H1 (cell line): ENCODE data around the gene CACNA1C. TPM values are rescaled to one million over a fixed set of nuclear protein-coding genes. Genes with fewer than 3 reads are reported as not detected.

Source experiments
- CTCF ChIA-PET: fragments of 300-600 bp; sonication (Branson Sonifier 250); formaldehyde crosslinking; loops from one replicate; lab custom pipeline; 2021; ENCODE audit not compliant: partially characterized antibody; lab: Charles Lee
- POLR2A ChIA-PET: fragments of 300-600 bp; sonication (Branson Sonifier 250); formaldehyde crosslinking; loops from one replicate; lab custom pipeline; 2021; ENCODE audit warnings: inconsistent platforms; ENCODE audit not compliant: partially characterized antibody; lab: Charles Lee
- DNase-seq, 2 experiments: peaks; one replicate each; pipeline versions ENCODE4 v3.0.0 to v3.0.0-alpha.2; 2010 to 2022; ENCODE audit warnings: low spot score in 2 of 2, low read depth in 1 of 2, mixed read lengths in 1 of 2
- FAIRE-seq: peaks from 2 replicates; lab custom pipeline; 2011; peaks lifted over from hg19 to GRCh38; lab: Jason Lieb, UNC
- H2AFZ ChIP-seq: 2 replicates; pipeline ENCODE4 v1.8.1; 2012; ENCODE audit warnings: low read length, inconsistent platforms
- H2AK5ac ChIP-seq: 2 replicates; pipeline ENCODE4 v1.6.1; 2013; ENCODE audit warnings: low read depth, low read length
- H2BK120ac ChIP-seq: replicated peaks from 2 replicates; pipeline ENCODE3; 2013; ENCODE audit warnings: low read depth, low read length, inconsistent platforms
- H2BK12ac ChIP-seq: 2 replicates; pipeline ENCODE4 v1.6.1; 2013; ENCODE audit warnings: low read depth, low read length
- H2BK15ac ChIP-seq: 2 replicates; pipeline ENCODE4 v1.6.1; 2013; ENCODE audit warnings: low read length
- H2BK20ac ChIP-seq: 2 replicates; pipeline ENCODE4 v1.6.1; 2013; ENCODE audit warnings: low read length
- H2BK5ac ChIP-seq: 2 replicates; pipeline ENCODE4 v1.6.1; 2013; ENCODE audit warnings: low read depth, low read length
- H3K14ac ChIP-seq: 2 replicates; pipeline ENCODE4 v1.6.1; 2013; ENCODE audit warnings: inconsistent platforms; ENCODE audit not compliant: insufficient read length
- H3K18ac ChIP-seq: 2 replicates; pipeline ENCODE4 v1.6.1; 2013; ENCODE audit warnings: low read length; ENCODE audit errors: extremely low read depth
- H3K23ac ChIP-seq: 2 replicates; pipeline ENCODE4 v1.6.1; 2013; ENCODE audit warnings: inconsistent platforms; ENCODE audit not compliant: insufficient read length
- H3K23me2 ChIP-seq: 2 replicates; pipeline ENCODE4 v1.6.1; 2013; ENCODE audit warnings: low read depth, low read length
- H3K27ac ChIP-seq: 2 replicates; pipeline ENCODE4 v1.6.1; 2011; ENCODE audit warnings: low read depth, low read length, inconsistent platforms
- H3K27me3 ChIP-seq, 4 experiments: replicated peaks in 1 of 4; 1 replicate in 1 of 4; 2 replicates in 3 of 4; pipeline versions ENCODE4 v1.6.1 to v1.8.1; 2011 to 2013; ENCODE audit warnings: low read length in 3 of 4, mild to moderate bottlenecking in 3 of 4, inconsistent platforms in 2 of 4, mixed read lengths in 2 of 4, moderate library complexity in 1 of 4; ENCODE audit not compliant: control insufficient read depth in 3 of 4, insufficient read depth in 3 of 4; ENCODE audit errors: extremely low read depth in 1 of 4
- H3K36me3 ChIP-seq, 4 experiments: 2 replicates each; pipeline versions ENCODE4 v1.6.1 to v1.8.1; 2011 to 2013; ENCODE audit warnings: mild to moderate bottlenecking in 4 of 4, low read length in 3 of 4, moderate library complexity in 2 of 4, control low read depth in 1 of 4, inconsistent platforms in 1 of 4; ENCODE audit not compliant: insufficient read depth in 4 of 4, control insufficient read depth in 2 of 4
- H3K4ac ChIP-seq: replicated peaks from 2 replicates; pipeline ENCODE3; 2013; ENCODE audit warnings: low read length, low read depth, mixed read lengths, inconsistent platforms; ENCODE audit not compliant: insufficient read length
- H3K4me1 ChIP-seq, 4 experiments: replicated peaks in 1 of 4; 1 replicate in 1 of 4; 2 replicates in 3 of 4; pipeline versions ENCODE4 v1.6.1 to v1.8.1; 2011 to 2013; ENCODE audit warnings: low read length in 3 of 4, inconsistent platforms in 2 of 4, mixed read lengths in 1 of 4; ENCODE audit not compliant: insufficient read depth in 4 of 4, control insufficient read depth in 3 of 4
- H3K4me2 ChIP-seq, 2 experiments: 2 replicates each; pipeline versions ENCODE4 v1.6.1 to v1.8.1; 2011 to 2013; ENCODE audit warnings: low read depth in 2 of 2, low read length in 2 of 2, control low read depth in 1 of 2, inconsistent platforms in 1 of 2, mild to moderate bottlenecking in 1 of 2; ENCODE audit not compliant: insufficient read depth in 1 of 2
- H3K4me3 ChIP-seq, 4 experiments: fragments of 200-600, 300-600 bp in 1 of 4; sonication (generic), shearing (Covaris generic), sonication (Bioruptor Twin) in 1 of 4; 2 replicates each; pipeline versions ENCODE4 v1.5.1 to v1.8.1; 2011 to 2016; ENCODE audit warnings: low read length in 4 of 4, low read depth in 3 of 4, control low read depth in 2 of 4, inconsistent platforms in 2 of 4, mild to moderate bottlenecking in 2 of 4, mixed read lengths in 1 of 4, moderate library complexity in 1 of 4; ENCODE audit not compliant: insufficient read depth in 2 of 4; ENCODE audit errors: extremely low read depth in 1 of 4
- H3K56ac ChIP-seq: replicated peaks from 2 replicates; pipeline ENCODE3; 2013; ENCODE audit warnings: low read depth, mild to moderate bottlenecking, mixed read lengths, low read length, inconsistent platforms; ENCODE audit not compliant: insufficient read length
- H3K79me1 ChIP-seq: 2 replicates; pipeline ENCODE4 v1.6.1; 2013; ENCODE audit warnings: low read depth, low read length, control low read depth
- H3K79me2 ChIP-seq, 2 experiments: 2 replicates each; pipeline versions ENCODE4 v1.6.1 to v1.8.1; 2012 to 2013; ENCODE audit warnings: low read length in 2 of 2, mild to moderate bottlenecking in 2 of 2, inconsistent platforms in 1 of 2; ENCODE audit not compliant: insufficient read depth in 2 of 2, control insufficient read depth in 1 of 2
- H3K9ac ChIP-seq, 4 experiments: replicated peaks in 1 of 4; 1 replicate in 1 of 4; 2 replicates in 3 of 4; pipeline versions ENCODE4 v1.6.1 to v1.8.1; 2011 to 2013; ENCODE audit warnings: low read depth in 3 of 4, low read length in 3 of 4, control low read depth in 2 of 4, mild to moderate bottlenecking in 2 of 4, moderate library complexity in 2 of 4, inconsistent platforms in 1 of 4; ENCODE audit errors: extremely low read depth in 1 of 4
- H3K9me3 ChIP-seq, 2 experiments: 2 replicates each; pipeline versions ENCODE4 v1.6.1 to v1.8.1; 2012 to 2013; ENCODE audit warnings: mild to moderate bottlenecking in 2 of 2, moderate library complexity in 2 of 2, control low read depth in 1 of 2, inconsistent platforms in 1 of 2, low read depth in 1 of 2, low read length in 1 of 2, mixed read lengths in 1 of 2; ENCODE audit not compliant: insufficient read depth in 2 of 2
- H4K20me1 ChIP-seq, 2 experiments: replicated peaks in 1 of 2; 2 replicates each; pipeline versions ENCODE3 to v1.8.1; 2011 to 2013; ENCODE audit warnings: inconsistent platforms in 2 of 2, low read length in 2 of 2, mild to moderate bottlenecking in 1 of 2; ENCODE audit not compliant: insufficient read depth in 2 of 2, control insufficient read depth in 1 of 2
- H4K5ac ChIP-seq: 2 replicates; pipeline ENCODE4 v1.6.1; 2013; ENCODE audit warnings: low read length, low read depth, mixed read lengths, inconsistent platforms; ENCODE audit not compliant: insufficient read length
- H4K8ac ChIP-seq: 2 replicates; pipeline ENCODE4 v1.8.0; 2013; ENCODE audit warnings: mild to moderate bottlenecking, moderate library complexity, low read length, inconsistent platforms; ENCODE audit not compliant: insufficient read depth; ENCODE audit errors: extremely low read depth
- H4K91ac ChIP-seq: replicated peaks from 2 replicates; pipeline ENCODE3; 2013; ENCODE audit warnings: low read length, mixed read lengths, inconsistent platforms; ENCODE audit not compliant: insufficient read length
- BRCA1 ChIP-seq: IDR thresholded peaks from 2 replicates; pipeline ENCODE4 v1.6.1; 2012; ENCODE audit warnings: low read depth, low read length, improper control_type of control experiment
- CHD1 ChIP-seq: IDR thresholded peaks from 2 replicates; pipeline ENCODE4 v1.6.1; 2012; ENCODE audit warnings: low read depth, low read length, improper control_type of control experiment
- CREB1 ChIP-seq: IDR thresholded peaks from 2 replicates; pipeline ENCODE4 v1.6.1; 2012; ENCODE audit warnings: inconsistent platforms
- EP300 ChIP-seq, 2 experiments: IDR thresholded peaks; 1 replicate in 1 of 2; 2 replicates in 1 of 2; pipeline ENCODE4 v1.6.1; 2011 to 2012; ENCODE audit warnings: low read depth in 2 of 2, low read length in 2 of 2, mild to moderate bottlenecking in 2 of 2, borderline replicate concordance in 1 of 2, inconsistent platforms in 1 of 2, moderate library complexity in 1 of 2
- GABPA ChIP-seq: IDR thresholded peaks from 2 replicates; pipeline ENCODE4 v1.6.1; 2011; ENCODE audit warnings: mild to moderate bottlenecking, low read length, moderate library complexity, borderline replicate concordance; ENCODE audit not compliant: insufficient read depth
- MAFK ChIP-seq: IDR thresholded peaks from 2 replicates; pipeline ENCODE4 v1.6.1; 2012; ENCODE audit warnings: low read depth, mild to moderate bottlenecking, improper control_type of control experiment, low read length
- NRF1 ChIP-seq: IDR thresholded peaks from 2 replicates; pipeline ENCODE4 v1.6.1; 2011; ENCODE audit warnings: mild to moderate bottlenecking, low read depth, low read length, improper control_type of control experiment
- POU5F1 ChIP-seq: IDR thresholded peaks from 2 replicates; pipeline ENCODE4 v1.6.1; 2011; ENCODE audit warnings: low read depth, mild to moderate bottlenecking, low read length, moderate library complexity
- RNF2 ChIP-seq: fragments of 200-900, 300-1000 bp; sonication (generic); IDR thresholded peaks from 2 replicates; pipeline ENCODE4 v1.7.1; 2016; ENCODE audit warnings: borderline replicate concordance, low read depth, mild to moderate bottlenecking, antibody characterized with exemption, low read length; ENCODE audit not compliant: poor library complexity, severe bottlenecking; ENCODE audit errors: missing control alignments
- RXRA ChIP-seq: IDR thresholded peaks from 2 replicates; pipeline ENCODE4 v1.6.1; 2011; ENCODE audit warnings: low read depth, mild to moderate bottlenecking, low read length, moderate library complexity; ENCODE audit not compliant: insufficient read depth
- SAP30 ChIP-seq: fragments of 300-600 bp; sonication (generic); IDR thresholded peaks from 2 replicates; pipeline ENCODE4 v1.7.1; 2012; ENCODE audit warnings: low read length, moderate library complexity, mild to moderate bottlenecking, inconsistent platforms; ENCODE audit not compliant: insufficient read depth, insufficient replicate concordance
- SRF ChIP-seq: IDR thresholded peaks from 2 replicates; pipeline ENCODE4 v1.6.1; 2011; ENCODE audit warnings: mild to moderate bottlenecking, low read depth, low read length, moderate library complexity
- SUZ12 ChIP-seq: fragments of 200-600 bp; sonication (generic); IDR thresholded peaks from 2 replicates; pipeline ENCODE4 v1.6.1; 2012; ENCODE audit warnings: mild to moderate bottlenecking, inconsistent platforms, low read length, moderate library complexity, mixed read lengths
- TBP ChIP-seq: IDR thresholded peaks from 2 replicates; pipeline ENCODE4 v1.6.1; 2011; ENCODE audit warnings: low read depth, low read length, improper control_type of control experiment
- WGBS, 2 experiments: shearing (Covaris generic) in 1 of 2; methylation state at CpG; one replicate each; pipeline versions ENCODE4 v1.1.6 to v1.1.7; 2013 to 2015; ENCODE audit warnings: low lambda C conversion rate in 2 of 2, mixed read lengths in 2 of 2, inconsistent platforms in 1 of 2, low coverage in 1 of 2, missing lambda C conversion rate in 1 of 2; ENCODE audit not compliant: insufficient replicate concordance in 2 of 2, insufficient coverage in 1 of 2, insufficient read length in 1 of 2; ENCODE audit errors: extremely low coverage in 1 of 2, missing lambda C conversion rate in 1 of 2; 5-methylcytosine and 5-hydroxymethylcytosine counted together
- polyA plus RNA-seq, 7 experiments: library from polyadenylated mRNA; depleted of rRNA in 3 of 7; stranded (reverse) in 5 of 7; unstranded in 2 of 7; fragments of >200 nt in 5 of 7; fragments of 200-250 nt in 2 of 7; gene quantifications; 1 replicate in 5 of 7; 2 replicates in 1 of 7; 4 replicates in 1 of 7; pipeline versions ENCODE4 v1.2.1 to v1.2.3, GENCODE V29; 2011 to 2013; ENCODE audit warnings: missing spikeins in 2 of 7, mixed read lengths in 2 of 7
- total RNA-seq: library from RNA; stranded (reverse); fragmentation: NEBNext Ultra II Directional; extraction: Animal tissue kit (Norgen Biotek cat#: 25700); gene quantifications from 2 replicates; pipeline ENCODE4 v1.2.1, GENCODE V29; 2021

Gene CACNA1C
- total and polyA plus RNA-seq, 2 of the 8 experiments (the other 6 are each of a cell fraction or from before 2014, with no cell fraction given): 1.3 TPM

GRCh38 chr12:2531371-2531770 is 478.6 kb downstream of the CACNA1C start:
- H2BK5ac ChIP-seq: peak overlapping the region; percentile 31; the same call in 1 of the 2 replicates
- H3K27ac ChIP-seq: no peak overlapping the region
- no peaks in the 10 kb centered on the region for H3K9me3 ChIP-seq
- no peak overlapping the region for H4K91ac ChIP-seq
- H2BK120ac ChIP-seq: no peak overlapping the region
- no peak overlapping the region for H3K4me2 ChIP-seq
- no peak overlapping the region for H3K23ac ChIP-seq
- H3K9ac ChIP-seq: no peak overlapping the region
- H3K36me3 ChIP-seq: no peaks in the 10 kb centered on the region
- no peaks in the 10 kb centered on the region for H4K20me1 ChIP-seq
- H4K8ac ChIP-seq: no peak overlapping the region
- no peak overlapping the region for H4K5ac ChIP-seq
- TF ChIP-seq NRF1 (no peak), GABPA (no peak), RNF2 (no peak), CHD1 (no peak), SRF (no peak), SUZ12 (no peak), RXRA (no peak), EP300 (IDR thresholded peaks at IDR 0.05; ENCODE audit: borderline replicate concordance in 1 of 2, low read depth in 2 of 2, low read length in 2 of 2) (no peak), CREB1 (no peak), BRCA1 (no peak), POU5F1 (no peak), TBP (no peak), MAFK (no peak), SAP30 (no peak)
- 96% methylated on average over 4 of the region's 4 CpGs; no CpG with 5 or more reads in 1 of the 2 experiments for WGBS, 2 experiments
- no peak overlapping the region for H2AFZ ChIP-seq
- H2BK15ac ChIP-seq: no peak overlapping the region
- no peak overlapping the region for H3K56ac ChIP-seq
- no peak overlapping the region for H3K4ac ChIP-seq
- no peak overlapping the region for H3K4me3 ChIP-seq
- no peak overlapping the region for H3K14ac ChIP-seq
- FAIRE-seq (no peak), DNase-seq (no peak)
- H3K79me2 ChIP-seq: no peaks in the 10 kb centered on the region
- no peak overlapping the region for H2AK5ac ChIP-seq
- H3K27me3 ChIP-seq: no peaks in the 10 kb centered on the region; a peak in 1 of 7 replicates
- H3K79me1 ChIP-seq: no peaks in the 10 kb centered on the region
- ChIA-PET CTCF (interaction anchor here (1.3 kb wide), 2 partner anchors 79 to 136 kb away, joined by 3 to 6 read pairs; no protein-coding TSS in a partner anchor), POLR2A (no interaction called here)
- H3K4me1 ChIP-seq: no peaks in the 10 kb centered on the region; a peak in 1 of 7 replicates
- no peaks in the 10 kb centered on the region for H3K23me2 ChIP-seq
- H2BK20ac ChIP-seq: no peak overlapping the region
- H3K18ac ChIP-seq: no peak overlapping the region
- no peak overlapping the region for H2BK12ac ChIP-seq
